HepG2 (cell line): ENCODE data around the gene BPHL. TPM values are rescaled to one million over a fixed set of nuclear protein-coding genes. Genes with fewer than 3 reads are reported as not detected.
A peak's percentile ranks its signal among the peaks of the same experiment; 100 is the strongest.

Source experiments
- CC2D1A ChIP-seq: sonication (generic); formaldehyde crosslinking; IDR thresholded peaks from 2 replicates; pipeline ENCODE4 v1.8.1; 2023; ENCODE audit warnings: mild to moderate bottlenecking, missing genetic modification reagents
- CERS6 ChIP-seq: sonication (generic); formaldehyde crosslinking; IDR thresholded peaks from 2 replicates; pipeline ENCODE4 v1.5.0; 2020; ENCODE audit warnings: missing genetic modification reagents
- FOXO1 ChIP-seq: sonication (generic); formaldehyde crosslinking; IDR thresholded peaks from 2 replicates; pipeline ENCODE4 v1.4.0; 2020; ENCODE audit warnings: missing genetic modification reagents
- GPN1 ChIP-seq: sonication (generic); formaldehyde crosslinking; IDR thresholded peaks from 2 replicates; pipeline ENCODE4 v1.5.1; 2020; ENCODE audit warnings: missing genetic modification reagents, borderline replicate concordance
- HMG20A ChIP-seq: IDR thresholded peaks from 2 replicates; pipeline ENCODE4 v1.6.1; 2016; ENCODE audit warnings: borderline replicate concordance
- KLF12 ChIP-seq: sonication (generic); formaldehyde crosslinking; IDR thresholded peaks from 2 replicates; pipeline ENCODE4 v1.4.0; 2020; ENCODE audit warnings: missing genetic modification reagents, borderline replicate concordance
- MED8 ChIP-seq: sonication (generic); formaldehyde crosslinking; IDR thresholded peaks from 2 replicates; pipeline ENCODE4 v1.8.1; 2023; ENCODE audit warnings: mild to moderate bottlenecking, missing genetic modification reagents; ENCODE audit not compliant: insufficient replicate concordance
- MXD3 ChIP-seq: IDR thresholded peaks from 2 replicates; pipeline ENCODE4 v1.6.1; 2016; ENCODE audit warnings: mild to moderate bottlenecking, missing biosample characterization, missing genetic modification reagents
- POLR2AphosphoS2 ChIP-seq: IDR thresholded peaks from 2 replicates; pipeline ENCODE4 v1.6.1; 2011; ENCODE audit warnings: low read depth, low read length, improper control_type of control experiment
- RBAK ChIP-seq: sonication (generic); formaldehyde crosslinking; IDR thresholded peaks from 2 replicates; pipeline ENCODE4 v1.5.1; 2020; ENCODE audit warnings: mild to moderate bottlenecking, missing genetic modification reagents
- SALL2 ChIP-seq: sonication (generic); formaldehyde crosslinking; IDR thresholded peaks from 2 replicates; pipeline ENCODE4 v1.8.1; 2023; ENCODE audit warnings: mild to moderate bottlenecking, missing genetic modification reagents, inconsistent platforms
- SYNCRIP ChIP-seq: fragments of 200-400 bp; formaldehyde crosslinking; IDR thresholded peaks from 2 replicates; pipeline ENCODE4 v1.6.1; 2018; ENCODE audit warnings: mild to moderate bottlenecking, low read depth, low read length; ENCODE audit not compliant: insufficient read depth
- TFDP2 ChIP-seq: sonication (generic); formaldehyde crosslinking; IDR thresholded peaks from 2 replicates; pipeline ENCODE4 v1.4.0; 2020; ENCODE audit warnings: missing genetic modification reagents
- ZC3H4 ChIP-seq: sonication (generic); formaldehyde crosslinking; IDR thresholded peaks from 2 replicates; pipeline ENCODE4 v1.4.0; 2020; ENCODE audit warnings: missing genetic modification reagents, borderline replicate concordance
- ZNF282 ChIP-seq: fragments of 450-650 bp; IDR thresholded peaks from 2 replicates; pipeline ENCODE4 v1.6.1; 2018; ENCODE audit not compliant: partially characterized antibody
- ZNF335 ChIP-seq: sonication (generic); formaldehyde crosslinking; IDR thresholded peaks from 2 replicates; pipeline ENCODE4 v1.4.0; 2020; ENCODE audit warnings: missing genetic modification reagents
- ZNF407 ChIP-seq: sonication (generic); formaldehyde crosslinking; IDR thresholded peaks from one replicate; pipeline ENCODE4 v1.5.1; 2020; ENCODE audit warnings: mild to moderate bottlenecking, missing genetic modification reagents; ENCODE audit errors: not compliant biosample characterization
- ZNF550 ChIP-seq: sonication (generic); formaldehyde crosslinking; IDR thresholded peaks from 2 replicates; pipeline ENCODE4 v1.4.0; 2020; ENCODE audit warnings: mild to moderate bottlenecking, missing genetic modification reagents, borderline replicate concordance
- ZZZ3 ChIP-seq: sonication (generic); formaldehyde crosslinking; IDR thresholded peaks from 2 replicates; pipeline ENCODE4 v1.4.0; 2020; ENCODE audit warnings: missing genetic modification reagents, mild to moderate bottlenecking, borderline replicate concordance
- polyA plus RNA-seq, 8 experiments: library from polyadenylated mRNA; depleted of rRNA in 3 of 8; stranded (reverse) in 7 of 8; unstranded in 1 of 8; fragments of >200 nt; fragmentation: Illumina TruSeq in 4 of 8; extraction: Trizol in 4 of 8; gene quantifications; 2 replicates each; pipeline versions ENCODE4 v1.2.1 to v1.2.3, GENCODE V29; 2011 to 2016; ENCODE audit warnings: low read depth in 4 of 8, missing spikeins in 1 of 8, mixed read lengths in 1 of 8; ENCODE audit not compliant: insufficient read depth in 1 of 8
- total RNA-seq, 5 experiments: library from RNA; depleted of rRNA; stranded (reverse); fragments of >200 nt; fragmentation: Illumina TruSeq; extraction: Trizol; gene quantifications; 2 replicates each; pipeline ENCODE4 v1.2.3, GENCODE V29; 2016; ENCODE audit warnings: low read depth in 1 of 5

The BPHL gene
- total and polyA plus RNA-seq, 2 of the 13 experiments (the other 11 are each of a cell fraction or from before 2014, with no cell fraction given): 37.8 to 39.5 TPM

GRCh38 chr6:3162565-3163247 is 44.2 kb downstream of the BPHL start (continued):
- TF ChIP-seq ZC3H4 (CRISPR knock-in tag) (no peak; the same call in 1 of the 2 replicates), ZNF407 (no peak), CC2D1A (0 out of 2 replicates have a peak, but pooled peaks have one; percentile 56), FOXO1 (peak; percentile 68), TFDP2 (CRISPR knock-in tag) (peak; percentile 86), ZNF282 (no peak), SALL2 (CRISPR knock-in tag) (no peak; the same call in 1 of the 2 replicates), GPN1 (CRISPR knock-in tag) (no peak), ZNF550 (no peak), CERS6 (no peak; the same call in 1 of the 2 replicates), MED8 (CRISPR knock-in tag) (peak; percentile 78), ZZZ3 (no peak), HMG20A (CRISPR knock-in tag) (peak; percentile 65), KLF12 (CRISPR knock-in tag) (peak; percentile 90), MXD3 (CRISPR knock-in tag) (peak; percentile 91), ZNF335 (CRISPR knock-in tag) (peak; percentile 27), POLR2AphosphoS2 (no peak), RBAK (no peak; the same call in 1 of the 2 replicates), SYNCRIP (no peak)
